Pulmonary artery endothelial cell (primary cell): ENCODE results near the gene PYCARD. TPM values are rescaled to one million over a fixed set of nuclear protein-coding genes. Genes with fewer than 3 reads are reported as not detected.

Experiments
- DNase-seq: peaks from one replicate; pipeline ENCODE4 v3.0.0-alpha.2; 2011; ENCODE audit warnings: low read depth, low spot score
- total RNA-seq: library from RNA; depleted of rRNA; stranded (reverse); fragments of >200 nt; gene quantifications from 2 replicates; pipeline ENCODE4 v1.2.3, GENCODE V29; 2014

The PYCARD gene
- total RNA-seq, 1 donor from 2014 or later: 68.2 TPM

DNA sequence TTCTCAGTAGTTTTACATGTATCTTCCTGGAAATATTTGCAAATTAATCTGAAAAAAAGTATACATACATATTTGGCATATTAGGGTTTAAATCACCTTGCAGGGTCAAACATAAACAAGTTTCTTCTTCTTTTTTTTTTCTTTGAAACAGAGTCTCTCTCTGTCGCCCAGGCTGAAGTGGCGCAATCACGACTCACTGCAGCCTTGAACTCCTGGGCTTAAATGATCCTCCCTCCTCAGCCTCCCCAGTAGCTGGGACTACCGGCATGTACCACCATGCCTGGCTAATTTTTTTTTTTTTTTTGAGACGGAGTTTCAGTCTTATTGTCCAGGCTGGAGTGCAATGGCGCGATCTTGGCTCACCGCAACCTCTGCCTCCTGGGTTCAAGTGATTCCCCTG, 35.2 kb downstream of the PYCARD start:
- DNase-seq: no peak

DNA sequence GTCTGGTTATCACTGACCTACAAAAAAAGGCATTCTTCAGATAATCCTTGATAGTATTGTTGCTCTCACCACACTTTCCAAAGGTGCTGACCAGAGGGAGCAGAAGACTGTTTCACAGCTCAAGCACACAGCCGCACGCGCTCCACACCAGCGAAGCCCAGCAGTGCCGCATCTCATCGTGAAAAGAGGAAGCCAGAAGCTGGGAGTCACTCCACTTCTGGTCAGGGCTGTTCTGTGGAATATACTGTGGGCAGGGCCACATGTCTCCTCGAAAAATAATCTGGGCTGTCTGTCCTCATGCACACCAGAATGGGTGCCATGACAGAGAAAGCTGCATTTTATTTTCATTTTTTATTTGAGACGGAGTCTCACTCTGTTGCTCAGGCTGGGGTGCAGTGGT, 45.4 kb downstream of the PYCARD start:
- DNase-seq: no peak

Other genes starting within 250 kb of the PYCARD start
- gene SETD1A, start 245.0 kb downstream of the PYCARD start, total RNA-seq: 2.2 and 2.4 TPM in 2 replicates
- 11.3 and 14.9 TPM in 2 replicates for gene HSD3B7, start 217.6 kb downstream of the PYCARD start, total RNA-seq
- 0.33 and 0.39 TPM in 2 replicates for gene STX1B, start 192.1 kb downstream of the PYCARD start, total RNA-seq
- 32.0 and 32.5 TPM in 2 replicates for gene STX4, start 169.2 kb downstream of the PYCARD start, total RNA-seq
- 6.8 and 9.2 TPM in 2 replicates for gene ZNF668, start 128.5 kb downstream of the PYCARD start, total RNA-seq
- gene ZNF646, start 128.3 kb downstream of the PYCARD start, total RNA-seq: 13.8 and 14.1 TPM in 2 replicates
- 0.92 TPM in 2 replicates for gene PRSS53, start 113.8 kb downstream of the PYCARD start, total RNA-seq
- gene VKORC1, start 108.0 kb downstream of the PYCARD start, total RNA-seq: 53.6 and 78.7 TPM in 2 replicates
- gene BCKDK, start 94.4 kb downstream of the PYCARD start, total RNA-seq: 19.8 and 20.2 TPM in 2 replicates
- gene KAT8, start 85.1 kb downstream of the PYCARD start, total RNA-seq: 39.5 and 40.4 TPM in 2 replicates
- gene PRSS8, start 67.0 kb downstream of the PYCARD start, total RNA-seq: not detected in 2 replicates
- 0.40 and 0.49 TPM in 2 replicates for gene PRSS36, start 52.7 kb downstream of the PYCARD start, total RNA-seq
- gene FUS, start 22.6 kb downstream of the PYCARD start, total RNA-seq: 42.0 and 61.1 TPM in 2 replicates
- 0.04 TPM in 1 of 2 replicates, not detected in the other for gene TRIM72, start 11.4 kb upstream of the PYCARD start, total RNA-seq
- gene PYDC1, start 14.4 kb upstream of the PYCARD start, total RNA-seq: not detected in 2 replicates
- not detected in 2 replicates for gene ITGAM, start 57.2 kb upstream of the PYCARD start, total RNA-seq
- gene ITGAX, start 152.4 kb upstream of the PYCARD start, total RNA-seq: 0.04 and 1.1 TPM in 2 replicates
- not detected in 2 replicates for gene ITGAD, start 190.6 kb upstream of the PYCARD start, total RNA-seq
- not detected in 2 replicates for gene COX6A2, start 225.6 kb upstream of the PYCARD start, total RNA-seq
- 0.07 TPM in 2 replicates for gene ZNF843, start 240.0 kb upstream of the PYCARD start, total RNA-seq